Stimulated activated effector memory CD8-positive, alpha-beta T cell treated with anti-CD3 and anti-CD28 coated beads, Interleukin-12 subunit alpha, Interleukin-12 subunit beta, amount 100 ng/mL, for 72 hours (primary cell): ENCODE measurements around the gene TFCP2.
"Not testable (repeated sequence)": the region's sequence is repeated elsewhere in the genome, so short reads cannot be mapped to it uniquely, and the experiment has no call there.

Source experiments
- ATAC-seq: fragments of 150-1000 bp; cut with Tn5 transposase; 2 replicates; pipeline ENCODE4 v1.10.0; 2021
- DNase-seq, 2 donors: peaks; one replicate each; pipeline ENCODE4 v3.0.0; 2021 to 2022; ENCODE audit warnings: low spot score in 2 of 2
- H3K27ac Mint-ChIP-seq: one replicate; pipeline ENCODE4 v1.8.0; 2022; ENCODE audit warnings: mild to moderate bottlenecking, mixed read lengths
- H3K36me3 Mint-ChIP-seq: one replicate; pipeline ENCODE4 v1.8.0; 2022; ENCODE audit warnings: mild to moderate bottlenecking, mixed read lengths
- H3K4me1 Mint-ChIP-seq: one replicate; pipeline ENCODE4 v1.8.0; 2022; ENCODE audit warnings: mixed read lengths
- H3K4me3 Mint-ChIP-seq: one replicate; pipeline ENCODE4 v1.8.0; 2022; ENCODE audit warnings: mild to moderate bottlenecking, mixed read lengths
- H3K9me3 Mint-ChIP-seq: one replicate; pipeline ENCODE4 v1.8.0; 2022; ENCODE audit warnings: mixed read lengths

The TFCP2 gene

GRCh38 chr12:51172515-51173431, at the start of gene TFCP2:
TSS of gene TFCP2 (minus strand) at chr12:51173135. CDS start at chr12:51172422, 713 bp downstream.
- peak; percentile 99 for ATAC-seq
- H3K4me3 Mint-ChIP-seq, result no peak within 1 kb of the TSS
- H3K4me1 Mint-ChIP-seq, result peaks cover 14% of the 10 kb centered on the region
- no peak within 1 kb of the TSS for H3K27ac Mint-ChIP-seq
- no peaks in the 10 kb centered on the region for H3K9me3 Mint-ChIP-seq
- peaks cover 12% of the 10 kb centered on the region for H3K36me3 Mint-ChIP-seq
- DNase-seq, result peak; percentile 79 to 94

- H3K4me1 Mint-ChIP-seq, result peaks cover 15% of the 10 kb centered on the region
- no peak overlapping the region for H3K4me3 Mint-ChIP-seq
- no peak overlapping the region for H3K27ac Mint-ChIP-seq
- ATAC-seq, result no peak
- no peak for DNase-seq
- no peaks in the 10 kb centered on the region for H3K9me3 Mint-ChIP-seq
- peaks cover 11% of the 10 kb centered on the region for H3K36me3 Mint-ChIP-seq
Measured at GRCh38 chr12:51222461-51222860, 49.5 kb upstream of the TFCP2 start.

- DNase-seq, H3K9me3 Mint-ChIP-seq, ATAC-seq, H3K4me3 Mint-ChIP-seq, H3K27ac Mint-ChIP-seq: not testable (repeated sequence)
- H3K4me1 Mint-ChIP-seq, result peaks cover 20% of the 10 kb centered on the region
- H3K36me3 Mint-ChIP-seq, result peaks cover 11% of the 10 kb centered on the region
Measured at GRCh38 chr12:51219857-51220256, 46.9 kb upstream of the TFCP2 start.

- H3K4me1 Mint-ChIP-seq, result peaks cover 22% of the 10 kb centered on the region
- peaks cover 11% of the 10 kb centered on the region for H3K36me3 Mint-ChIP-seq
- ATAC-seq (no peak), DNase-seq (no peak)
- no peaks in the 10 kb centered on the region for H3K9me3 Mint-ChIP-seq
- peak overlapping the region; percentile 95 for H3K27ac Mint-ChIP-seq
- H3K4me3 Mint-ChIP-seq, result peak overlapping the region; percentile 78
Measured at GRCh38 chr12:51219322-51219721, 46.4 kb upstream of the TFCP2 start.

GRCh38 chr12:51218607-51219161, 45.7 kb upstream of the TFCP2 start:
- no peaks in the 10 kb centered on the region for H3K9me3 Mint-ChIP-seq
- H3K4me3 Mint-ChIP-seq, result peak overlapping the region; percentile 78
- peak overlapping the region; percentile 95 for H3K27ac Mint-ChIP-seq
- ATAC-seq, result no peak
- no peak for DNase-seq
- peaks cover 25% of the 10 kb centered on the region for H3K4me1 Mint-ChIP-seq
- peaks cover 11% of the 10 kb centered on the region for H3K36me3 Mint-ChIP-seq

GRCh38 chr12:51217968-51218606, 45.2 kb upstream of the TFCP2 start, which contains the start of gene POU6F1:
TSS of gene POU6F1 (minus strand) at chr12:51218062. CDS start at chr12:51206836, 11,226 bp downstream.
- ATAC-seq (peak; percentile 88), DNase-seq (peak; percentile 47 to 82)
- H3K4me1 Mint-ChIP-seq, result peaks cover 25% of the 10 kb centered on the region
- H3K4me3 Mint-ChIP-seq, result peak within 1 kb of the TSS; percentile 78
- peak within 1 kb of the TSS; percentile 95 for H3K27ac Mint-ChIP-seq
- peaks cover 11% of the 10 kb centered on the region for H3K36me3 Mint-ChIP-seq
- H3K9me3 Mint-ChIP-seq, result no peaks in the 10 kb centered on the region

- peak overlapping the region; percentile 95 for H3K27ac Mint-ChIP-seq
- H3K9me3 Mint-ChIP-seq, result no peaks in the 10 kb centered on the region
- H3K4me3 Mint-ChIP-seq, result peak overlapping the region; percentile 78
- peaks cover 11% of the 10 kb centered on the region for H3K36me3 Mint-ChIP-seq
- H3K4me1 Mint-ChIP-seq, result peaks cover 25% of the 10 kb centered on the region
- DNase-seq (peak; percentile 30 to 73), ATAC-seq (peak; percentile 62)
Measured at GRCh38 chr12:51217133-51217967, 44.4 kb upstream of the TFCP2 start.

- H3K9me3 Mint-ChIP-seq, result no peaks in the 10 kb centered on the region
- DNase-seq (no peak), ATAC-seq (no peak)
- peak overlapping the region; percentile 79 for H3K27ac Mint-ChIP-seq
- H3K36me3 Mint-ChIP-seq, result peaks cover 11% of the 10 kb centered on the region
- peak overlapping the region; percentile 78 for H3K4me3 Mint-ChIP-seq
- H3K4me1 Mint-ChIP-seq, result peaks cover 25% of the 10 kb centered on the region
Measured at GRCh38 chr12:51216642-51217041, 43.7 kb upstream of the TFCP2 start.

- peaks cover 25% of the 10 kb centered on the region for H3K4me1 Mint-ChIP-seq
- no peaks in the 10 kb centered on the region for H3K9me3 Mint-ChIP-seq
- peak overlapping the region; percentile 67 for H3K27ac Mint-ChIP-seq
- ATAC-seq, result no peak
- DNase-seq, result no peak
- peaks cover 11% of the 10 kb centered on the region for H3K36me3 Mint-ChIP-seq
- no peak overlapping the region for H3K4me3 Mint-ChIP-seq
Measured at GRCh38 chr12:51214895-51215294, 42.0 kb upstream of the TFCP2 start.

GRCh38 chr12:51210690-51211395, 37.9 kb upstream of the TFCP2 start:
- H3K36me3 Mint-ChIP-seq, result no peaks in the 10 kb centered on the region
- H3K4me3 Mint-ChIP-seq, result no peak overlapping the region
- ATAC-seq, result no peak
- H3K9me3 Mint-ChIP-seq, result no peaks in the 10 kb centered on the region
- peak overlapping the region; percentile 39 for H3K27ac Mint-ChIP-seq
- H3K4me1 Mint-ChIP-seq, result peaks cover 4% of the 10 kb centered on the region
- no peak for DNase-seq

- no peaks in the 10 kb centered on the region for H3K36me3 Mint-ChIP-seq
- H3K27ac Mint-ChIP-seq, result no peak overlapping the region
- H3K4me1 Mint-ChIP-seq, result peaks cover 2% of the 10 kb centered on the region
Measured at GRCh38 chr12:51209259-51209658, 36.3 kb upstream of the TFCP2 start.

GRCh38 chr12:51208016-51208660, 35.2 kb upstream of the TFCP2 start:
- no peaks in the 10 kb centered on the region for H3K4me1 Mint-ChIP-seq
- ATAC-seq (no peak), DNase-seq (no peak)
- no peak overlapping the region for H3K4me3 Mint-ChIP-seq
- H3K36me3 Mint-ChIP-seq, result no peaks in the 10 kb centered on the region
- H3K27ac Mint-ChIP-seq, result peak overlapping the region; percentile 27
- H3K9me3 Mint-ChIP-seq, result no peaks in the 10 kb centered on the region

More at GRCh38 chr12:51209259-51209658, 36.3 kb upstream of the TFCP2 start:
- no peak overlapping the region for H3K4me3 Mint-ChIP-seq
- no peaks in the 10 kb centered on the region for H3K9me3 Mint-ChIP-seq
- ATAC-seq (no peak), DNase-seq (no peak)

- no peaks in the 10 kb centered on the region for H3K36me3 Mint-ChIP-seq
- no peaks in the 10 kb centered on the region for H3K4me1 Mint-ChIP-seq
Measured at GRCh38 chr12:51205350-51205749, 32.4 kb upstream of the TFCP2 start.

GRCh38 chr12:51202718-51203117, 29.8 kb upstream of the TFCP2 start:
- H3K27ac Mint-ChIP-seq, result no peak overlapping the region
- no peaks in the 10 kb centered on the region for H3K9me3 Mint-ChIP-seq
- ATAC-seq, result no peak
- no peaks in the 10 kb centered on the region for H3K4me1 Mint-ChIP-seq
- no peak for DNase-seq
- no peaks in the 10 kb centered on the region for H3K36me3 Mint-ChIP-seq
- H3K4me3 Mint-ChIP-seq, result no peak overlapping the region

More at GRCh38 chr12:51205350-51205749, 32.4 kb upstream of the TFCP2 start:
- no peaks in the 10 kb centered on the region for H3K9me3 Mint-ChIP-seq
- H3K4me3 Mint-ChIP-seq, result no peak overlapping the region
- no peak for ATAC-seq
- no peak for DNase-seq
- H3K27ac Mint-ChIP-seq, result no peak overlapping the region
